Cardiac muscle cell (in vitro differentiated cells and primary cell): ENCODE measurements around the gene WDPCP. TPM values are rescaled to one million over a fixed set of nuclear protein-coding genes. Genes with fewer than 3 reads are reported as not detected.
A peak's percentile ranks its signal among the peaks of the same experiment; 100 is the strongest.

ENCODE experiments used
- DNase-seq, 2 donors: peaks; one replicate each; pipeline versions ENCODE4 v3.0.0 to v3.0.0-alpha.2; 2010 to 2017; ENCODE audit warnings: low read depth in 1 of 2, low spot score in 1 of 2
- H3K27ac ChIP-seq: fragments of 200-600 bp; sonication (generic); 2 replicates; pipeline ENCODE4 v1.5.1; 2016
- H3K27me3 ChIP-seq: fragments of 200-600 bp; sonication (generic); 2 replicates; pipeline ENCODE4 v1.6.0; 2016; ENCODE audit warnings: control low read depth
- H3K36me3 ChIP-seq: fragments of 200-600 bp; sonication (generic); 2 replicates; pipeline ENCODE4 v1.5.1; 2016; ENCODE audit warnings: control low read depth
- H3K4me1 ChIP-seq: fragments of 200-600 bp; sonication (generic); 2 replicates; pipeline ENCODE4 v1.8.1; 2017; ENCODE audit warnings: low read depth, mild to moderate bottlenecking, mixed run types
- H3K4me3 ChIP-seq: fragments of 200-600 bp; sonication (generic); 2 replicates; pipeline ENCODE4 v1.5.1; 2016; ENCODE audit warnings: mild to moderate bottlenecking
- H3K9me3 ChIP-seq: fragments of 200-600 bp; sonication (generic); 2 replicates; pipeline ENCODE4 v1.5.1; 2017; ENCODE audit warnings: low read depth, mild to moderate bottlenecking, control low read depth
- polyA plus RNA-seq: library from polyadenylated mRNA; unstranded; fragments of >200 nt; fragmentation: Nextera tagmentation; extraction: Ambion mirVana; gene quantifications from 2 replicates; pipeline ENCODE4 v1.2.1, GENCODE V29; 2016
- total RNA-seq: library from RNA; depleted of rRNA; stranded (reverse); fragments of >200 nt; gene quantifications from 2 replicates; pipeline ENCODE4 v1.2.3, GENCODE V29; 2016
- TF ChIP-seq, protein P1 (sequence below): IDR thresholded peaks from 2 replicates; pipeline ENCODE4 v1.5.1; 2012; ENCODE audit warnings: low read depth, mild to moderate bottlenecking, low read length

The WDPCP gene
- total and polyA plus RNA-seq, 2 experiments from 2014 or later, result 6.7 to 9.2 TPM

DNA sequence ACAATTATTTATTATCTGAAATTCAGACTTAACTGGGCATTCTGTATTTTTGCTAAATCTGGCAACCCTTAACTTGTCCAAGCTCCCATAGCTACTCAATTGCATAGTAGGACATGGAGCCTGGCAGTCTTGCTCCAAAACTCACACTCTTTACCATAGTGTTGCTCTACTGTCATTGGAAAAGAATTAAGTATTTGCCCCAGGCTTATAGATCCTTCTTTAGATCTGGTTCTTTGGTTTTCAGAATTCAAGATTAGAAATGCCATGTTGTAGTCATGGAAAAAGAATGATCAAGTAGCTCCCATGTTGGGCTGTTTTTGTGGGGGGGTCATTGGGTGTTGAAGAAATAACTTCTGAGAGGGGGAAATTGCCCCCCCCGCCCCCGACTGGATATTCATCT lies 240.9 kb downstream of the WDPCP start:
- H3K4me3 ChIP-seq, result no peak overlapping the region

DNA sequence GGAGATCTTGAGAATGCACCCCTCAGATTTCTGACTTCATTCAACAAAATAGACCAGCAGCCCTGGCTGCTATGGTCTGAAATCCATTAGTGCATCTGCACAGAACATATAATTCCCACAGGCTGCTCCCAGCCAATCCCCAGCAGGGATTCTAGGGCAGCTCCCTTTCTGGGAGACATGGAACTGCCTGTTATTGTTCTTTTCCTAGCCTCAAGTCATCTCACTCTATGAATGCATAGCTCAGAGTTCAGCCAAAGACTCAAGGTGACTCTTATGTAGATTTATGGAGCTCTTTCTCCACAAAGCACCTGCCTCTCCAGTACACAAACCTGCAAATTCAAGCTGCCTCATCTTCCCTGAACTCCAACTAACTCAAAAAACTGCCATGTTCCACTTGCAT lies 241.9 kb downstream of the WDPCP start:
- H3K27me3 ChIP-seq, result no peaks in the 10 kb centered on the region
- TF ChIP-seq, protein P1, sequence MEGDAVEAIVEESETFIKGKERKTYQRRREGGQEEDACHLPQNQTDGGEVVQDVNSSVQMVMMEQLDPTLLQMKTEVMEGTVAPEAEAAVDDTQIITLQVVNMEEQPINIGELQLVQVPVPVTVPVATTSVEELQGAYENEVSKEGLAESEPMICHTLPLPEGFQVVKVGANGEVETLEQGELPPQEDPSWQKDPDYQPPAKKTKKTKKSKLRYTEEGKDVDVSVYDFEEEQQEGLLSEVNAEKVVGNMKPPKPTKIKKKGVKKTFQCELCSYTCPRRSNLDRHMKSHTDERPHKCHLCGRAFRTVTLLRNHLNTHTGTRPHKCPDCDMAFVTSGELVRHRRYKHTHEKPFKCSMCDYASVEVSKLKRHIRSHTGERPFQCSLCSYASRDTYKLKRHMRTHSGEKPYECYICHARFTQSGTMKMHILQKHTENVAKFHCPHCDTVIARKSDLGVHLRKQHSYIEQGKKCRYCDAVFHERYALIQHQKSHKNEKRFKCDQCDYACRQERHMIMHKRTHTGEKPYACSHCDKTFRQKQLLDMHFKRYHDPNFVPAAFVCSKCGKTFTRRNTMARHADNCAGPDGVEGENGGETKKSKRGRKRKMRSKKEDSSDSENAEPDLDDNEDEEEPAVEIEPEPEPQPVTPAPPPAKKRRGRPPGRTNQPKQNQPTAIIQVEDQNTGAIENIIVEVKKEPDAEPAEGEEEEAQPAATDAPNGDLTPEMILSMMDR, result no peak
- H3K4me1 ChIP-seq, result no peaks in the 10 kb centered on the region
- no peak for DNase-seq
- no peaks in the 10 kb centered on the region for H3K9me3 ChIP-seq
- H3K4me3 ChIP-seq, result no peak overlapping the region
- no peaks in the 10 kb centered on the region for H3K36me3 ChIP-seq
- H3K27ac ChIP-seq, result no peak overlapping the region

More for the DNA sequence above, 240.9 kb downstream of the WDPCP start:
- TF ChIP-seq, protein P1, result no peak
- H3K27ac ChIP-seq, result no peak overlapping the region
- no peaks in the 10 kb centered on the region for H3K9me3 ChIP-seq
- no peaks in the 10 kb centered on the region for H3K27me3 ChIP-seq
- no peaks in the 10 kb centered on the region for H3K36me3 ChIP-seq
- DNase-seq, result no peak
- no peaks in the 10 kb centered on the region for H3K4me1 ChIP-seq

DNA sequence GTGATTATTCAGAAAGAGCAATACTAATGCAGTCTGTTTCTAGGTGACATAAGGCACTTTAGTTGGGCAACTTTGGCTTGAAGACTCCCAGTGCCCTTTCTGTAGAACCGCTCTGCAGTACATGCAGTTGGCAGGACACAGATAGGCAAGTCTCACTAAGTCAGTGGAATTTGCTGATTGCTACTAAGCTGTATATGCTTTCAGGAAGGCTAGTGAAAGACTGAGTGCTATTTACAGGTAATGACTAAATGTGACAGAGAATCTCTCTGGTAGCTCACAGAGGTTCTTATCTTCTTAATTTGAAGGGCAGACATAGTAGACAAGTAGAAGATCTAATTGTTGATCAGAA lies 243.0 kb downstream of the WDPCP start:
- Histone ChIP-seq H3K27ac (peak overlapping the region; percentile 23), H3K4me1 (no peaks in the 10 kb centered on the region), H3K27me3 (no peaks in the 10 kb centered on the region), H3K4me3 (no peak overlapping the region), H3K9me3 (no peaks in the 10 kb centered on the region), H3K36me3 (no peaks in the 10 kb centered on the region)
- DNase-seq, result no peak
- TF ChIP-seq, protein P1, result no peak

DNA sequence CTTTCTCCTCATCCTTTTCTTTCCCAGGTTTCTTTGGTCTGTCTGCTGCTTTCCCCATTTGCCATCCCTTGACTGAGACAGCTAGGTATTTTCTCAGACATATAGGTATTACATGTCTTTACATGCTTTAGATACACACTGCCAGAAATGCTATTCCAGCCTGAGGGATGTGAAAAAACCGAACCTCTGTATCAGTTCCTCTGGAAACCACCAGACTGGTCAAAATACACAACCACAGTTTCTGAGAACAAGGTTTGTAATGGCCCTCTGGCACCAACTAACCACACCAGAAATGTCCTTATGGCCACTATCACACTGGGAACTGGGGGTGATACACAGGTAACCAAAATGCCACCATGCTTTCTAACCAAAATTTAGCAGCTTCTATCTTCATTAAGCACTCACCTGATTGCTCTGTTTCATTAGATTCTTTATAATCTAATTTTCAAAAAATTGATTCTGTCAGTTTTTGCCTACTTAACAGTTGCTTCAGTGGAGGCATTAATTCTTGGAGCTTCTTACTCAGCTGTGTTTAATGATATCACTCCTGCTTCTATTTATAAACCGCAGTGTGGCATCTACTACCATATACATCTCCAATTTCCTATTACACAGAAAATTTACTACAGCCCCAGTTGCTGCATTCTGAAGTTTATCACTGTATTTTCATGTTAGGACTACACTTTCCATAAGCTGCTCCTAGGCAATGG lies 243.5 kb downstream of the WDPCP start:
- Histone ChIP-seq H3K27me3 (no peaks in the 10 kb centered on the region), H3K27ac (peak overlapping the region; percentile 23)

DNA sequence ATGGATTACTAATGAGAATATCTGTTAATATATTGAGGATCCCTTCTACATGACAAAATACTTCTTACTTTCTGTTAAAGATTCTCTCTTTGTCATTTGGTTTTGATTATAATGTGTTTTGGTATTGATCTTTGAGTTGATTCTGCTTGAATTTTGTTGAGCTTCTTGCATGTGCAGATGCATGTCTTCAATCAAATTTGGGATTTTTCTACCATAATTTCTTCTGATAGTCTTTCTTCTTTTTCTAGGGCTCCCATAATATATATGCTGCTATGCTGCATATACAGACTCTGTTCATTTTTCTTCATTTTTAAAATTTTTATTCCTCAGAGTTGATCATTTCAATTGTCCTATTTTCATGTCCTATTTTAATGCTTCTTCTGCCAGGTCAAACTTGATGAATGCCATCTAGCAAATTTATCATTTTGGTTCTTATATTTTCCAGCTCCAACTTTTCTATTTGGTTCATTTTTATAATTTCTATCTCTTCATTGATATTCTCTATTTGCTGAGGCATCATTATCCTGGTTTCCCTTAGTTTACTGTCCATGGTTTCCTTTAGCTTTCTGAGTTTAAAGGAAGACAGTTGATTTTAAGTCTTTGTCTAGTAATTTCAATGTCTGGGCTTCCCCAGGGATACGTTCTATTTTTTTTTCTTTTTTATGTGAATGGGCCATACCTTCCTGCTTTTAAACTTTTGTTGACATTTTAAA lies 244.7 kb downstream of the WDPCP start:
- no peak for DNase-seq
- Histone ChIP-seq H3K4me3 (no peak overlapping the region), H3K4me1 (no peaks in the 10 kb centered on the region), H3K27ac (no peak overlapping the region), H3K27me3 (no peaks in the 10 kb centered on the region), H3K9me3 (no peaks in the 10 kb centered on the region), H3K36me3 (no peaks in the 10 kb centered on the region)
- TF ChIP-seq, protein P1, result no peak

More for the DNA sequence above, 243.5 kb downstream of the WDPCP start:
- Histone ChIP-seq H3K36me3 (no peaks in the 10 kb centered on the region), H3K4me1 (no peaks in the 10 kb centered on the region), H3K9me3 (no peaks in the 10 kb centered on the region), H3K4me3 (no peak overlapping the region)
- TF ChIP-seq, protein P1, result no peak
- DNase-seq, result no peak
